GOT3 (cell line): ENCODE results near the gene PKM.

Experiments used
- DNase-seq: peaks from one replicate; lab custom pipeline; 2025; ENCODE audit warnings: mixed read lengths; lab: John Stamatoyannopoulos, UW

The PKM gene

GRCh38 chr15:72235298-72235697 lies 4.3 kb upstream of the PKM start:
- no peak for DNase-seq

- no peak for DNase-seq
These were observed 2.8 kb upstream of the PKM start for GRCh38 chr15:72233769-72234168.

GRCh38 chr15:72231833-72232478 lies 966 bp upstream of the PKM start:
- DNase-seq = no peak

- DNase-seq = peak; percentile 70
These were observed 559 bp downstream of the PKM start for GRCh38 chr15:72230197-72231065.

GRCh38 chr15:72229947-72230196 lies 1.1 kb downstream of the PKM start:
- DNase-seq = no peak

GRCh38 chr15:72229076-72229946 lies 1.7 kb downstream of the PKM start:
- DNase-seq = no peak

- DNase-seq = no peak
These were observed 3.3 kb downstream of the PKM start for GRCh38 chr15:72227720-72228119.

- DNase-seq = no peak
These were observed 3.8 kb downstream of the PKM start for GRCh38 chr15:72227192-72227586.

GRCh38 chr15:72223278-72223677 lies 7.7 kb downstream of the PKM start:
- DNase-seq = no peak

- DNase-seq = no peak
These were observed 8.6 kb downstream of the PKM start for GRCh38 chr15:72222393-72222792.

GRCh38 chr15:72220687-72221086 lies 10.3 kb downstream of the PKM start:
- no peak for DNase-seq

- DNase-seq = no peak
These were observed 13.8 kb downstream of the PKM start for GRCh38 chr15:72217216-72217615.

GRCh38 chr15:72216079-72216478 lies 14.9 kb downstream of the PKM start:
- no peak for DNase-seq

GRCh38 chr15:72207558-72208085 lies 23.4 kb downstream of the PKM start:
- no peak for DNase-seq

GRCh38 chr15:72206677-72207000 lies 24.4 kb downstream of the PKM start:
- DNase-seq = no peak

- no peak for DNase-seq
These were observed 24.9 kb downstream of the PKM start for GRCh38 chr15:72205896-72206676.

- no peak for DNase-seq
These were observed 25.7 kb downstream of the PKM start for GRCh38 chr15:72205273-72205672.

- DNase-seq = no peak
These were observed 27.5 kb downstream of the PKM start for GRCh38 chr15:72203507-72203837.

GRCh38 chr15:72202801-72203506 lies 28.0 kb downstream of the PKM start:
- DNase-seq = no peak

- DNase-seq = no peak
These were observed 28.7 kb downstream of the PKM start for GRCh38 chr15:72202302-72202701.

GRCh38 chr15:72201391-72201921 lies 29.5 kb downstream of the PKM start:
- no peak for DNase-seq
